ENCODE measurements around the gene KCNN3.

DNA sequence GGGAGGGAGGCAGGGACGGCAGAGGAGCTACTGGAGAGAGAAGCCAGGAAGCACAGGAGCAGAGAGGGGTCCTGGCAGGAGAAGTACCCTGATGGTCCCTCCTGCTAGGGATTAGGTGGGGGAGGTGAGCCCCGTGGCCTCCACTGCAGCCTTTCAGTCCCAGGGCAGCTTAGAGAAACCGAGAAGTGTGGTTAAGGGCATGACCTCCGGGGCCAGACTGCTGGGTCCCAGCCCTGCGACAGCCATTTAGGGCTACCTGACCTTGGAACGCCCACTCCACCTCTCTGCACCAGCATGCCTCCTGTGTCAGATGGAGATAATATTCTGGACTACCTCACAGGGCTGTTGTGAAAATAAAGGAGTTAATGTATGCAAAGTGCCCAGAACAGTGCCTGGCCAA is 47.4 kb downstream of the KCNN3 start:
- TF ChIP-seq CTCF (IDR thresholded peaks at IDR 0.05; ENCODE audit: low read length) (no peak), EZH2 (optimal IDR thresholded peaks at IDR 0.05; ENCODE audit: low read depth, low read length) (no peak), EZH2phosphoT487 (IDR thresholded peaks at IDR 0.05; ENCODE audit: low read length) (no peak)
